GM18909 (cell line): ENCODE data around the gene MYADM.

Source experiments
- ATAC-seq: cut with Tn5 transposase; IDR thresholded peaks from one replicate; pipeline ENCODE4 v1.9.1; 2021; ENCODE audit warnings: mild to moderate bottlenecking; ENCODE audit not compliant: unreplicated experiment, poor library complexity

Gene MYADM

GRCh38 chr19:53908935-53909415, 41.3 kb downstream of the MYADM start, which contains the start of gene CACNG7:
Gene CACNG7, plus strand, starts transcription at chr19:53909278. Its CDS starts 3,554 bp downstream, at chr19:53912832.
- ATAC-seq = no peak

GRCh38 chr19:53909471-53910169, 41.9 kb downstream of the MYADM start:
- ATAC-seq = no peak

- ATAC-seq = no peak
These were observed 42.5 kb downstream of the MYADM start for GRCh38 chr19:53910170-53910518.

- no peak for ATAC-seq
These were observed 45.0 kb downstream of the MYADM start for GRCh38 chr19:53912653-53913052.

- ATAC-seq = no peak
These were observed 47.3 kb downstream of the MYADM start for GRCh38 chr19:53915000-53915399.

GRCh38 chr19:53916004-53916403, 48.3 kb downstream of the MYADM start:
- no peak for ATAC-seq

GRCh38 chr19:53917356-53917755, 49.7 kb downstream of the MYADM start:
- ATAC-seq = no peak
